D341Med (cell line): ENCODE results near the gene BAZ2B.
"Not testable (repeated sequence)": the region's sequence is repeated elsewhere in the genome, so short reads cannot be mapped to it uniquely, and the experiment has no call there.

Source experiments
- DNase-seq: peaks from one replicate; pipeline ENCODE4 v3.0.0; 2012; ENCODE audit warnings: low spot score

BAZ2B gene

DNA sequence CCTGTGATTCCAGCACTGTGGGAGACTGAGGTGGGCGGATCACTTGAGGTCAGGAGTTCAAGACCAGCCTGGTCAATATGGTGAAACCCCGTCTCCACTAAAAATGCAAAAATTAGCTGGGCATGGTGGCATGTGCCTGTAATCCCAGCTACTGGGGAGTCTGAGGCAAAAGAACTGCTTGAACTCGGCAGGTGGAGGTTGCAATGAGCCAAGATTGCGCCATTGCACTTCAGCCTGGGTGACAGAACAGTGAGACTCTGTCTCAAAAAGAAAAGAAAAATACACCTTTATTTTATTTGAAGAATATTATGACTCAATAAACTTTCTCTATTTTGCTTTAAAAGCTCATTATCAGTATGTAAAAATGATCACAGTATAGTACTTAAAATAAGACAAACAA lies 81.1 kb downstream of the BAZ2B start:
- not testable (repeated sequence) for DNase-seq

DNA sequence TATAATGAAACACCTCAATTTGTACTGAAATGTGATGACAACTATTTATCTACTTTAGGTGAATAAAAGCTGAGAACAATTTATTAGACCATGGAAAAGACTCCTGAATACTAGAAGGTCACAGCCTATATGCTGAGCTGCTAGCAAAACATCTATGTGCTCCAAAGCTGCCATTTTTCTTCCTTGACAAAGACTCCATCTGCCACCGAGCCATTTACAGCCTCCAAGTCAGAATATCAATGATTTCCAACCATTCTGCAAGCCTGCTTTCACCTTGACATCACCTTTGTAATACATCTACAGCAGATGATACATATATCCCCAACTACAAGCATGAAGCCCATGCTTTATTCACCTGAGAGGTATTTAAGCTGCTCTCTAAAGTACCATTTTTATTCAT lies 84.9 kb downstream of the BAZ2B start:
- no peak for DNase-seq

GRCh38 chr2:159526433-159526832 lies 89.9 kb downstream of the BAZ2B start:
- DNase-seq, result no peak

GRCh38 chr2:159525012-159525411 lies 91.3 kb downstream of the BAZ2B start:
- DNase-seq, result no peak

DNA sequence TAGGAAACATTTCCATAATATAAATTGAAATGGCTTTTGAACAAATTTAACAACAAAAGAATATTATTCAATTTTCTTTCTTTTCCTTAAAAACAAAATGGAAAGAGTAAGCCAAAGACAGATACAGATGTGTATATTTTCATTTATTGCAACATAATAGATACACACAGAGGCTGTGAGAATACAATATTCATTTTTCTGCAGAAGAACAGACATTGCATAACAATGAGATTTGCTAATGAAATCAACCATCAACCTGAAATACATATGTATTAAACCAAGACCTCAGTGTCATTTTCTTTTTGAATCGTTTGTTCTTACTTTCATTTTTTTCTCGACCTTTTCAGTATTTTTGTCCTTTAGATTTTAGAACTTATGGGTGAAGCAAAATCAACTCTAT lies 95.1 kb downstream of the BAZ2B start:
- DNase-seq, result no peak

- DNase-seq, result no peak
Observed at GRCh38 chr2:159518321-159519005, 97.9 kb downstream of the BAZ2B start.

DNA sequence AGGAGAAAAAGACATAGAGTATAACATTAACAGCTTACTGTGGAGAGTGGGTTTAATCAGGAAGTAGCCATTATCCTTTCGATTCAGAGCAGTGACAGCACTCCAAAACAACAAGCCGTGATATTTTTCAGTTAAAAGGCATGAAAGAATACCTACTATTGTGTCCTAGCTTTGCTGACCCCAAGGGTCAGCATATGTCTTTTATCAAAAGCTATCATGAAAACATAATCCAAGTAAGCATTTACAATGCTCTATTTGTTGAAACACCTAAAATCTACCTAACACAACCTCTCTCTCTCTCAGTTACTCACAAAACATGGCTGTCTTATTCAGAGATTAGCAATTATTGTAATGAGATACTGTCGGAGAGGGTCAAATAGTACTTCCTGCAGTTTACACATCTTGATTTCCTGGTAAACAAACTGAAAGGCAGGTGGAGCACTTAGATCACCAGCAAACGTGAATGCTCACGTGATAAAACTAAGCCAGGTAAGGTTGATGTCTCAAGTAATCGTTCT lies 100.0 kb downstream of the BAZ2B start:
- DNase-seq, result peak; percentile 43

DNA sequence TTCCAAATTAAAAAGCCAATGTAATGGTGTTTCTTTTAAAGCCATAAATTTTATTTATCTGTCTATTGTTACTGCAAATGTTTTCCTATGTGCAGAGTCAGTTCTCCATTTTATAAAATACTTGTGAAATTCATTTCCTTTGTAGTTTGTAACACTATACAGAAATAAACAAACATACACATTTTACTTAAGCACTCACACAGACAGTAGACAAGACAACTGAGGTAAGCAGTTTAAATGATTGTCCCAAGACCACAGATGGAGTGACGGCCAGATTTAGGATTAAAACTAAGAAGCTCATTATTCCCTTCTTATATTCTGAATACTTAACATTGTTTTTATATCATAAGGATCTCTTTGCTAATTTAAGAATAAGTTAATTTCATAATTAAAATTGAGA lies 100.9 kb downstream of the BAZ2B start:
- DNase-seq, result no peak

- DNase-seq, result no peak
Observed at GRCh38 chr2:159513745-159514144, 102.6 kb downstream of the BAZ2B start.

GRCh38 chr2:159508140-159508539 lies 108.2 kb downstream of the BAZ2B start:
- DNase-seq, result no peak

GRCh38 chr2:159506764-159507440 lies 109.4 kb downstream of the BAZ2B start:
- DNase-seq, result no peak

DNA sequence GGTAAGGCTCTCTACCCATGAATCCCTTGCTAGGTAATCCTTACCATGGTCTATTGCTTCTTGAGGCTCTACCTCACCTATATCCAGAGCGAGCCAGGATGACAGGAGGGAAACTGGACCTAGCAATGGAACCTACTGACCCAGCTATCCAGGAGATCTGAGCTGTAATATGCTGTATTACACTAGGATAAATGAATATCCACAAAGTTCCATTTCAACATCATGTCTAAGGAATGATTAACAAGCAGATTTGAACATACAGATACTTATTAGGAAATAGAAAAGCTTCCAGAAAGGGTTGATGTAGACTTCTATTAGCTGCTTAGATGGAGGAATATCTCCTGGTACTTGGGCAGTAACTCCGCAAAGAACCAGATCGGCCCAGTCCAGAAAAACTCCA lies 110.1 kb downstream of the BAZ2B start:
- DNase-seq, result no peak

- no peak for DNase-seq
Observed at GRCh38 chr2:159505196-159505595, 111.2 kb downstream of the BAZ2B start.

DNA sequence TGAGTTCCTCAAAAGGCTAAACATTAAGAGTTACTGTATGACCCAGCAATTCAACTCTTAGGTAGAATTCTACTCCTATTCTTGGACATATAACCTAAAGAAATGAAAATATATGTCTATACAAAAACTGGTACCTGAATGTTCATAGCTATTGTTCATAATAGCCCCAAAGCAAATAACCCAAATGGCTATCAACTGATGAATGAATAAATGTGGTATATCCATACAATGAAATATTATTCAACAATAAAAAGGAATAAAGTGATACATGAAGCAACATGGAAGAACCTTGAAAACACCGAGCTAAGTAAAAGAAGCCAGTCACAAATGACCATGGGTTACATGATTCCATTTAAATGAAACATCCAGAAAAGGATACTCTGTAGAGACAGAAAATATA lies 114.6 kb downstream of the BAZ2B start:
- no peak for DNase-seq

GRCh38 chr2:159497847-159498246 lies 118.5 kb downstream of the BAZ2B start:
- DNase-seq, result no peak

GRCh38 chr2:159497256-159497655 lies 119.1 kb downstream of the BAZ2B start:
- DNase-seq, result no peak

DNA sequence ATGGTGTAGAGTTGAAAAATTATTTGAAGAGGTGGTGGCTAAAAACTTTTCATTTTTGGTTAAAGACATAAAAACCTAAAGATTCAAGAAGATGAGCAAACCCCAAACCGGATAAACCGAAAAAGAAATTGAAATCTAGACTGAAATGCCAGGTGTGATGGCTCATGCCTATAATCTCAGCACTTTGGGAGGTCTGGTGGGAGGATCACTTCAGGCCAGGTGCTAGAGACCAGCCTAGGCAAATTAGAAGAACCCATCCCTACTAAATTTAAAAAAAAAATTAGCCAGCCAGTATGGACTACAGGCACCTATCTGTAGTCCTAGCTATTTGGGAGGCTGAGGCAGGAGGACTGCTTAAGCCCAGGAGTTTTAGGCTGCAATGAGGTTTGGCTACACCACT lies 126.9 kb downstream of the BAZ2B start:
- no peak for DNase-seq

- no peak for DNase-seq
Observed at GRCh38 chr2:159484532-159484931, 131.8 kb downstream of the BAZ2B start.

DNA sequence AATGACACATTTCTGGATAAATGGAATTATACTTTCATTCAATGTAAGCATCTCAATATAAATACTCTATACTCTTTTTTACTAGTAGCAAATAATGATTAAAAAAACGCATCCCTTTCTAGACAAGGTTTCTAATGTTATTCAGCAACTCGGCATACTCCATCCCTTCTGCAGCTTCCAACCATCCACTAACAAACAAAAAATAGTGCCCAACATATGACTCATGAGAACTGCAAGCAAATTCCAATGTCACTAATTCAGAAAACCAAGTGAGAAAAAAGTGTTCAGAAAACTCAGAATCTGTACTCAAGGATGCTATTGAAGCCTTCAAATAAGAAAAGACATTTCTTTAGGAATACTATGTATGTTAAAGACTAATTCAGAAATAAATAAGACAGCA lies 140.0 kb downstream of the BAZ2B start:
- DNase-seq, result no peak

DNA sequence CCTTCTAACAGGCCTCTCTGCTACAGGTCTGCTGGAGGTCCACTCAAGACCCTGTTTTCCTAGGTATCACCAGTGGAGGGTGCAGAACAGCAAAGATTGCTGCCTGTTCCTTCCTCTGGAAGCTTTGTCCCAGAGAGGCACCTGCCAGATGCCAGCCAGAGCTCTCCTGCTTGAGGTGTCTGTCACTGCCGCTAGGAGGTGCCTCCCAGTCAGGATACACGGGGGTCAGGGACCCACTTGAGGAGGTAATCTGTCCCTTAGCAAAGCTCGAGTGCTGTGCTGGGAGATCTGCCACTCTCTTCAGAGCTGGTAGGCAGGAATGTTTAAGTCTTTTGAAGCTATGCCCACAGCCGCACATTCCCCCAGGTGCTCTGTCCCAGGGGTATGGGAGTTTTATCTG lies 140.6 kb downstream of the BAZ2B start:
- DNase-seq, result no peak

- no peak for DNase-seq
Observed at GRCh38 chr2:159471340-159471739, 145.0 kb downstream of the BAZ2B start.

DNA sequence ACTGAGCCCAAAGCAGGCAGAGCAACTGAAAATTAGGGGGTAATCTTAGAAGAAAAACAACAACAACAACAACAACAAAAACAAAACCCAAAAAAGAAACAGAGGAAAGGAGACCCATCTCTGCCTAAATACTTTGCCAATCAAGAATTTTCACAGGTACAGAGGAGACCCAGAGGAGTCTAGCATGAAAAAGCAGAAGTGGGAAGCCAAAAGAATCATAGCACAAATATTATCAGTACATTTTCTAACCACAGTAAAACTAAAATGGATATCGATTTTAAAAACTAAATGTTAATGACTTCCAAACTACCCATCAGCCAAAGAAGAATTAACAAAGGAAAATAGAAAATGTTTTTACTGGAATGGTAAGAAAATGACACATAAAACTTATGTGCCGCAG lies 148.1 kb downstream of the BAZ2B start:
- DNase-seq, result no peak

DNA sequence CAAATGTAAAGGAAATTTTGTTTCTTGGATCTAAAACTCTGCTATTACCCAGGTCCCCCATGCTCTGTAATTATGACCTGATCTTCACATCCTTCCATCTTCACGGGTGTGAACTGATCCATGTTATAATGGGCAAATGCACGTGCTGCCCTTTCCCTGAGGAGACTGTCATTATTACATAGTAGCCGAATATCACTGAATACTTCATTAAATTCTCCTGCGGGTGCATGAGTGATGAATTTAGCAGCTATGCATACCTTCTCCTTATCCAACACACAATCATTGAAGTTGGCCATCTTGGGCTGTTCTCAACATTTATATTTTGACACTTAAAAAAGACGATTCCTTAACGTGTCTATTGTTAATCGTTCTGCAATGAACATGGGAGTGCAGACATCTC lies 153.4 kb downstream of the BAZ2B start:
- no peak for DNase-seq
